RPMI7951 (cell line): ENCODE results near the gene RCC2. TPM values are rescaled to one million over a fixed set of nuclear protein-coding genes. Genes with fewer than 3 reads are reported as not detected.

Experiments
- DNase-seq: peaks from one replicate; pipeline ENCODE4 v3.0.0-alpha.2; 2012; ENCODE audit warnings: low read depth
- total RNA-seq: library from RNA; depleted of rRNA; stranded (reverse); fragments of >200 nt; shearing (Covaris generic); gene quantifications from 2 replicates; pipeline ENCODE4 v1.2.3, GENCODE V29; 2014

Gene RCC2
- total RNA-seq, 1 experiment from 2014 or later = 60.7 TPM

- DNase-seq = no peak
These were observed 3.4 kb upstream of the RCC2 start for GRCh38 chr1:17442841-17443240.

GRCh38 chr1:17441993-17442357 is 2.5 kb upstream of the RCC2 start:
- no peak for DNase-seq

- DNase-seq = no peak
These were observed 2.0 kb upstream of the RCC2 start for GRCh38 chr1:17441265-17441992.

GRCh38 chr1:17440827-17441168 is 1.3 kb upstream of the RCC2 start:
- no peak for DNase-seq

- no peak for DNase-seq
These were observed 773 bp upstream of the RCC2 start for GRCh38 chr1:17440074-17440826.

- DNase-seq = peak; percentile 72
These were observed 893 bp downstream of the RCC2 start for GRCh38 chr1:17438318-17439249.

GRCh38 chr1:17437580-17438317 is 1.7 kb downstream of the RCC2 start:
- DNase-seq = peak; percentile 53

GRCh38 chr1:17437260-17437579 is 2.3 kb downstream of the RCC2 start:
- no peak for DNase-seq

- DNase-seq = no peak
These were observed 2.9 kb downstream of the RCC2 start for GRCh38 chr1:17436380-17437174.

- DNase-seq = no peak
These were observed 4.9 kb downstream of the RCC2 start for GRCh38 chr1:17434601-17435000.

- DNase-seq = no peak
These were observed 5.5 kb downstream of the RCC2 start for GRCh38 chr1:17434016-17434415.

GRCh38 chr1:17433261-17433660 is 6.2 kb downstream of the RCC2 start:
- DNase-seq = no peak

GRCh38 chr1:17432412-17432811 is 7.1 kb downstream of the RCC2 start:
- DNase-seq = no peak

- no peak for DNase-seq
These were observed 10.3 kb downstream of the RCC2 start for GRCh38 chr1:17429183-17429582.

- no peak for DNase-seq
These were observed 11.5 kb downstream of the RCC2 start for GRCh38 chr1:17427696-17428660.

GRCh38 chr1:17425806-17426600 is 13.5 kb downstream of the RCC2 start:
- no peak for DNase-seq

- DNase-seq = no peak
These were observed 15.7 kb downstream of the RCC2 start for GRCh38 chr1:17423781-17424245.

- DNase-seq = no peak
These were observed 17.0 kb downstream of the RCC2 start for GRCh38 chr1:17422461-17422860.

GRCh38 chr1:17420391-17420918 is 19.0 kb downstream of the RCC2 start:
- DNase-seq = no peak
